Body of pancreas (tissue), 4 donors: ENCODE data around the gene CCDC50.

ENCODE experiments used
- CTCF ChIP-seq, 7 experiments: fragments of 450-650 bp in 4 of 7; fragments of 200-600 bp in 3 of 7; sonication (generic) in 3 of 7; IDR thresholded peaks; one replicate each; pipeline ENCODE4 v1.5.1; 2016 to 2019; ENCODE audit warnings: antibody characterized with exemption in 7 of 7
- POLR2A ChIP-seq, 3 donors: fragments of 450-650 bp; IDR thresholded peaks; one replicate each; pipeline ENCODE4 v1.6.1; 2016; ENCODE audit warnings: antibody characterized with exemption in 3 of 3, mild to moderate bottlenecking in 2 of 3

- TF ChIP-seq CTCF (IDR thresholded peaks at IDR 0.05) (no peak), POLR2A (IDR thresholded peaks at IDR 0.05) (no peak)
Measured at GRCh38 chr3:191414732-191415131, 85.5 kb downstream of the CCDC50 start.
